ENCODE data around the gene DENND2A. TPM values are rescaled to one million over a fixed set of nuclear protein-coding genes. Genes with fewer than 3 reads are reported as not detected.

Gene DENND2A
- total RNA-seq, 1 experiment from 2014 or later = not detected

DNA sequence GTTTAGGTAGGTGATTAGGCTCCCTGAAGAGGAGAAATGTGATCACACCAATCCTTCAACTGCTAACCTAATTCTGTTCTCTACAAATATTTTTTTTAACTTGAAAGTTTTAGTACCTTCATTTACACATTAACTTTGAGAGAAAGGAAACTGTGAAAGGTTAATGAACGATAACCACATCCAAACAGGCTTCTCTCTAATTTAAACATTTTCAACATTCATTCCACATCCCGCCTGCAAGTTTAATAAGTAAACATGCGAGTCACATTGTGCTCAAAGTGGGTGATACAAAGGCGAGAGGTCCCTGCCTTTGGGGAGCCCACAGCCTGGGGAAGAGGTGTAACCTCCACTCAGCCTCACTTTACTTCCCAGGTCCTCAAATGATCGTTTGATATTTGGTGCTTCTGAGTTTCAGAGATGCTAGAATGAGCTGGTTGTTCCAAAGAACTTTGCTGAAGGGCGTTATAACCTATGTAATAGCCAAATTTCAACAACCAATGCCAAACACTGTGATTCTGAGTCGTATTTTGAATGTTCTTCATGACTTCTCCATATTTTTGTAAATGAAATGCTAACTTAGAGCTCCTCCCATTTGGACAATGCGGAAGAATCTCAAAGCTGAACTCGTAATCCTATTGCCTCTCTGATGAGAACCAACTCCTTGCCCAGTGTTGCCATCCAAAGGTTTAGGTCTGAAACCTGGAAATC, 47.5 kb downstream of the DENND2A start:
- Mint-ChIP-seq H3K4me3 (ENCODE audit: low read depth, unreplicated experiment) (no peak overlapping the region), H3K4me1 (ENCODE audit: low read depth, unreplicated experiment) (peaks cover 8% of the 10 kb centered on the region), H3K27me3 (ENCODE audit: unreplicated experiment) (no peaks in the 10 kb centered on the region), H3K27ac (ENCODE audit: unreplicated experiment) (no peak overlapping the region), H3K36me3 (ENCODE audit: insufficient read depth, unreplicated experiment) (no peaks in the 10 kb centered on the region), H3K9me3 (ENCODE audit: low read depth, unreplicated experiment) (no peaks in the 10 kb centered on the region)
- TF ChIP-seq, protein P1, sequence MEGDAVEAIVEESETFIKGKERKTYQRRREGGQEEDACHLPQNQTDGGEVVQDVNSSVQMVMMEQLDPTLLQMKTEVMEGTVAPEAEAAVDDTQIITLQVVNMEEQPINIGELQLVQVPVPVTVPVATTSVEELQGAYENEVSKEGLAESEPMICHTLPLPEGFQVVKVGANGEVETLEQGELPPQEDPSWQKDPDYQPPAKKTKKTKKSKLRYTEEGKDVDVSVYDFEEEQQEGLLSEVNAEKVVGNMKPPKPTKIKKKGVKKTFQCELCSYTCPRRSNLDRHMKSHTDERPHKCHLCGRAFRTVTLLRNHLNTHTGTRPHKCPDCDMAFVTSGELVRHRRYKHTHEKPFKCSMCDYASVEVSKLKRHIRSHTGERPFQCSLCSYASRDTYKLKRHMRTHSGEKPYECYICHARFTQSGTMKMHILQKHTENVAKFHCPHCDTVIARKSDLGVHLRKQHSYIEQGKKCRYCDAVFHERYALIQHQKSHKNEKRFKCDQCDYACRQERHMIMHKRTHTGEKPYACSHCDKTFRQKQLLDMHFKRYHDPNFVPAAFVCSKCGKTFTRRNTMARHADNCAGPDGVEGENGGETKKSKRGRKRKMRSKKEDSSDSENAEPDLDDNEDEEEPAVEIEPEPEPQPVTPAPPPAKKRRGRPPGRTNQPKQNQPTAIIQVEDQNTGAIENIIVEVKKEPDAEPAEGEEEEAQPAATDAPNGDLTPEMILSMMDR (IDR thresholded peaks at IDR 0.05; ENCODE audit: unreplicated experiment) = no peak
- no TSS peak for BruUV-seq (replicated peaks)
- intact Hi-C loops (cut with micrococcal nuclease; ENCODE audit: unreplicated experiment) = no loop called here
- DNase-seq = no peak
- CTCF ChIA-PET = no interaction called here

DNA sequence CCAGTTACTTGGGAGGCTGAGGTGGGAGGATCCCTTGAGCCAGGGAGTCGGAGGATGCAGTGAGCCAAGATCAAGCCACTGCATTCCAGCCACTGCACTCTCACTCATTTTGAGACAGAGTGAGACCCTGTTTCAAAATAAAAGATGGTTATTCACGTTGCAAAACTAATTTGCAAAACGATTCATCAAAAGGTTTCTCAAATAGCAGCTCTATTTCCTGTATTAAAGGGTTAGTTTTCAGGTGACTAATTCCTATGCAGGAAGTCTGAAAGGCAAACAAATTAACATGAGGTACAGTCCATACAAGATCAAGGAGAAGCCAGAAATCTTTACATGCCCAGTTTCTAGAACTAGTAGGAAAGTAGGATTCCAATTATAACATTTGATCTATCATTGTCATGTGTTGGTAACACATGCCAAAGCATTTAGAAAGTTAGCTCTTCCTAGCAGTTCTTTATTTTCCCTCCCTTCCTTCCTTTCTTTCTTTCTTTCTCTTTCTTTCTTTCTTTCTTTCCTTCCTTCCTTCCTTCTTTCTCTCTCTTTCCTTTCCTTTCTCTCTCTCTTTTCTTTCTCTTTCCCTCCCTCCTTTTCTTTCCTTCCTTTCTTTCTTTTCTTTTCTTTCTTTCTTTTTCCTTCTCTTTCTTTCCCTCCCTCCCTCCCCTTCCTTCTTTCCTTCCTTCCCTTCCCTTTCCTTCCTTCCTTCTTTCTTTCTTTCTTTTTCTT, 49.3 kb downstream of the DENND2A start:
- Mint-ChIP-seq H3K36me3 (ENCODE audit: insufficient read depth, unreplicated experiment) (no peaks in the 10 kb centered on the region), H3K27ac (ENCODE audit: unreplicated experiment) (no peak overlapping the region), H3K27me3 (ENCODE audit: unreplicated experiment) (peaks cover 13% of the 10 kb centered on the region), H3K4me1 (ENCODE audit: low read depth, unreplicated experiment) (peaks cover 8% of the 10 kb centered on the region), H3K9me3 (ENCODE audit: low read depth, unreplicated experiment) (no peaks in the 10 kb centered on the region), H3K4me3 (ENCODE audit: low read depth, unreplicated experiment) (no peak overlapping the region)
- DNase-seq = no peak
- no TSS peak for BruUV-seq (replicated peaks)
- TF ChIP-seq, protein P1 (IDR thresholded peaks at IDR 0.05; ENCODE audit: unreplicated experiment) = no peak
- CTCF ChIA-PET = interaction anchor here (0.5 to 1.2 kb wide), 3 partner anchors 11 to 1019 kb away, joined by 3 read pairs; no protein-coding TSS in a partner anchor
- intact Hi-C loops (cut with micrococcal nuclease; ENCODE audit: unreplicated experiment) = no loop called here

DNA sequence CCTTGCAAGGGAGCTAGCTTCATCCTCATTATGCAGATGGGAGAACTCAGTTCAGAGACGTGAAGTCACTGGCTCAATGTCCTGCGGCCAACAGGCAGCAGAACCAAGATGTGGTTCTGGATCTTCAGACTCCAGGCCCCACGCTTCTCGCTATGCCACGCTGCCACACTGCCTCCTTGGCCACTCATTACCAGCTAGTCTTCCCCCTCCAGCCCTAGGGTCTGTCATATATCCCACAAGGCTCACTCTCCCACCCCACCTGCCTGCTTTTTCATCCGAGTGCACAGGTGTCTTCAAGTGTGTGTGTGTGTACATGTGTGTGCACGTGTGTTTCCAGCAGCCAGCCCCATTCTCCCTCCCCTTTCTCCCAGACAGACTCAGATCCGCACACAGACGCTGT, 53.4 kb downstream of the DENND2A start:
- Mint-ChIP-seq H3K36me3 (ENCODE audit: insufficient read depth, unreplicated experiment) (no peaks in the 10 kb centered on the region), H3K27ac (ENCODE audit: unreplicated experiment) (no peak overlapping the region), H3K4me1 (ENCODE audit: low read depth, unreplicated experiment) (peaks cover 8% of the 10 kb centered on the region), H3K27me3 (ENCODE audit: unreplicated experiment) (peaks cover 23% of the 10 kb centered on the region), H3K9me3 (ENCODE audit: low read depth, unreplicated experiment) (no peaks in the 10 kb centered on the region), H3K4me3 (ENCODE audit: low read depth, unreplicated experiment) (no peak overlapping the region)
- BruUV-seq (replicated peaks) = no TSS peak
- TF ChIP-seq, protein P1 (IDR thresholded peaks at IDR 0.05; ENCODE audit: unreplicated experiment) = no peak
- intact Hi-C loops (cut with micrococcal nuclease; ENCODE audit: unreplicated experiment) = no loop called here
- CTCF ChIA-PET = no interaction called here
- DNase-seq = no peak

DNA sequence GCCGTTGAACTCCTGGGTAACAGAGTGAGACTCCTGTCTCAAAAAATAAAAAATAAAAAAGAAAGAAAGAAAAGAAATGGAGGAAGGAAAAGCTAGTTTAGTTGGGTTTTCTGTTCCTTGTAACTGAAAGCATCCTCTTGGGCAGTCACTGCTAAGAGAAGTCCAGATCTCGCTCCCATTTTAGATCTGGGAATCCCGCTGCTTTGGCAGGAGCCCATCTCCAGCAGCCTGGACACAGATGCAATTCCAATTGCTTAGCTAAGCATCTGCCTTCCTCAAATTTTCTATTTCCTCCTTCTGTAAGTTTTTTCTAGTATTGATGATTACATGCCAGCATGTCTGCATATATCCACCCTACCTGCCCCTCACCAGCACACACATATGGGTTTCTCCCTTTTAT, 54.1 kb downstream of the DENND2A start:
- no peak for DNase-seq
- Mint-ChIP-seq H3K4me1 (ENCODE audit: low read depth, unreplicated experiment) (peaks cover 4% of the 10 kb centered on the region), H3K4me3 (ENCODE audit: low read depth, unreplicated experiment) (no peak overlapping the region), H3K9me3 (ENCODE audit: low read depth, unreplicated experiment) (no peaks in the 10 kb centered on the region), H3K36me3 (ENCODE audit: insufficient read depth, unreplicated experiment) (no peaks in the 10 kb centered on the region), H3K27ac (ENCODE audit: unreplicated experiment) (no peak overlapping the region), H3K27me3 (ENCODE audit: unreplicated experiment) (peaks cover 23% of the 10 kb centered on the region)
- TF ChIP-seq, protein P1 (IDR thresholded peaks at IDR 0.05; ENCODE audit: unreplicated experiment) = no peak
- BruUV-seq (replicated peaks) = no TSS peak
- intact Hi-C loops (cut with micrococcal nuclease; ENCODE audit: unreplicated experiment) = no loop called here
- CTCF ChIA-PET = no interaction called here
